Pancreas (tissue), 10 donors: ENCODE results near the gene CUX1. TPM values are rescaled to one million over a fixed set of nuclear protein-coding genes. Genes with fewer than 3 reads are reported as not detected.

Source experiments
- ATAC-seq, 4 donors: fragments of 200-7000 bp; cut with Tn5 transposase; one replicate each; pipeline versions ENCODE4 v1.8.0 to v1.9.1; 2020; ENCODE audit warnings: mild to moderate bottlenecking in 4 of 4, moderate library complexity in 4 of 4
- DNase-seq, 6 donors: peaks; one replicate each; pipeline ENCODE4 v3.0.0-alpha.2; 2020
- FAIRE-seq: peaks from 2 replicates; lab custom pipeline; 2012; peaks lifted over from hg19 to GRCh38; lab: Jason Lieb, UNC
- H3K27ac ChIP-seq, 4 donors: fragments of 200-600 bp; sonication (generic); 1 replicate in 3 of 4; 2 replicates in 1 of 4; pipeline versions ENCODE4 v1.5.0 to v1.8.0; 2020
- H3K27me3 ChIP-seq, 4 donors: fragments of 200-600 bp; one replicate each; pipeline ENCODE4 v1.8.0; 2021
- H3K36me3 ChIP-seq, 3 donors: fragments of 200-600 bp; sonication (generic) in 1 of 3; one replicate each; pipeline versions ENCODE4 v1.5.0 to v1.8.0; 2020 to 2021
- H3K4me1 ChIP-seq, 3 donors: fragments of 200-600 bp; one replicate each; pipeline ENCODE4 v1.8.0; 2021
- H3K4me3 ChIP-seq, 4 donors: fragments of 200-600 bp; sonication (generic) in 2 of 4; one replicate each; pipeline versions ENCODE4 v1.5.0 to v1.8.0; 2020 to 2021
- H3K9me3 ChIP-seq, 4 donors: fragments of 200-600 bp; one replicate each; pipeline ENCODE4 v1.8.0; 2021
- WGBS, 2 donors: extraction: QIAGEN DNeasy Blood & Tissue Kit; methylation state at CpG; one replicate each; pipeline ENCODE4 v1.1.7; 2013; 5-methylcytosine and 5-hydroxymethylcytosine counted together
- intact Hi-C, 3 donors: fragments of 100-400 bp; cut with DNase I; formaldehyde crosslinking; loops; one replicate each; pipeline versions ENCODE4 v1.11.1 to v1.14.2; 2022
- polyA plus RNA-seq, 2 donors: library from polyadenylated mRNA; stranded (reverse); fragments of 200-250 nt; gene quantifications; one replicate each; pipeline ENCODE4 v1.2.3, GENCODE V29; 2013
- total RNA-seq, 6 donors: library from RNA; stranded (reverse); fragmentation: NEBNext Ultra II Directional in 4 of 6; extraction: Animal tissue kit (Norgen Biotek cat#: 25700) in 4 of 6; gene quantifications; one replicate each; pipeline versions ENCODE4 v1.2.1 to v1.2.4, GENCODE V29; 2021 to 2023
- TF ChIP-seq, protein P1 (sequence below), 4 donors: fragments of 200-600 bp; sonication (generic) in 3 of 4; IDR thresholded peaks; one replicate each; pipeline versions ENCODE4 v1.5.0 to v1.8.0; 2021; ENCODE audit warnings: antibody characterized with exemption in 4 of 4
- donor health status: healthy with polysubstance abuse.
- donor health status: DM: no; HTN: no; CAD: no; lungs with moderate emphysema.
- donor health status: DM: no; HTN: no; CAD: no.
- donor health status: control.
- donor health status: control.
- donor health status: Bipolar disorder and iron deficiency.
- donor health status: DM: yes; HTN: yes; CAD: no.
- donor health status: DM: no; HTN: no; CAD: no.
- donor health status: DM: no; HTN: no; CAD: no.
- donor health status: DM: yes; HTN: yes; CAD: no.

CUX1 gene
- total and polyA plus RNA-seq, 8 donors: 18.9 to 61.2 (median 45.1) TPM

DNA sequence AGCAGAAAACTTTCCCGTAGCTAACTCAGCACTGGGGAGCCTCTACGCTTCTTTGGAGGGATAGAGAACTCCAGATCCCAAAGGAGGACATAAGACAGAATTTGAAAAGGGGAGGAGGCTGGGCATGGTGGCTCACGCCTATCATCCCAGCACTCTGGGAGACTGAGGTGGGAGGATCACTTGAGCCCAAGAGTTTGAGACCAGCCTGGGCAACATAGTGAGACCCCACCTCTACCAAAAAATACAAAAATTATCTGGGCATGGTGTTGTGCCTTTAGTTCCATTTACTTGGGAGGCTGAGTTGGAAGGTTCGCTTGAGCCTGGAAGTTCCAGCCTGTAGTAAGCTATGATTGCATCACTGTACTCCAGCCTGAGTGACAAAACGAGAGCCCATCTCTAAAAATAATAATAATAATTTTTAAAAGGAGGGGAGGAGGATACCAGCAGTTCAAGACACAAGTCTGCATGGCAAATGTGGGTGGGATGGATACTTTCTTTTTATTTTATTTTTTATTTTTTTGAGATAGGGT lies 303.3 kb downstream of the CUX1 start:
- WGBS, 2 donors: 92 to 98% methylated on average over 5 of the region's 5 CpGs
- Histone ChIP-seq H3K27me3 (no peaks in the 10 kb centered on the region), H3K27ac (no peak overlapping the region), H3K4me1 (peaks cover 0 to 9% (median 0%) of the 10 kb centered on the region in 3 donors), H3K9me3 (no peaks in the 10 kb centered on the region), H3K4me3 (no peak overlapping the region), H3K36me3 (no peaks in the 10 kb centered on the region)
- intact Hi-C loops: no loop called here
- DNase-seq (no peak), ATAC-seq (no peak), FAIRE-seq (no peak)
- TF ChIP-seq, protein P1, sequence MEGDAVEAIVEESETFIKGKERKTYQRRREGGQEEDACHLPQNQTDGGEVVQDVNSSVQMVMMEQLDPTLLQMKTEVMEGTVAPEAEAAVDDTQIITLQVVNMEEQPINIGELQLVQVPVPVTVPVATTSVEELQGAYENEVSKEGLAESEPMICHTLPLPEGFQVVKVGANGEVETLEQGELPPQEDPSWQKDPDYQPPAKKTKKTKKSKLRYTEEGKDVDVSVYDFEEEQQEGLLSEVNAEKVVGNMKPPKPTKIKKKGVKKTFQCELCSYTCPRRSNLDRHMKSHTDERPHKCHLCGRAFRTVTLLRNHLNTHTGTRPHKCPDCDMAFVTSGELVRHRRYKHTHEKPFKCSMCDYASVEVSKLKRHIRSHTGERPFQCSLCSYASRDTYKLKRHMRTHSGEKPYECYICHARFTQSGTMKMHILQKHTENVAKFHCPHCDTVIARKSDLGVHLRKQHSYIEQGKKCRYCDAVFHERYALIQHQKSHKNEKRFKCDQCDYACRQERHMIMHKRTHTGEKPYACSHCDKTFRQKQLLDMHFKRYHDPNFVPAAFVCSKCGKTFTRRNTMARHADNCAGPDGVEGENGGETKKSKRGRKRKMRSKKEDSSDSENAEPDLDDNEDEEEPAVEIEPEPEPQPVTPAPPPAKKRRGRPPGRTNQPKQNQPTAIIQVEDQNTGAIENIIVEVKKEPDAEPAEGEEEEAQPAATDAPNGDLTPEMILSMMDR (IDR thresholded peaks at IDR 0.05): no peak

DNA sequence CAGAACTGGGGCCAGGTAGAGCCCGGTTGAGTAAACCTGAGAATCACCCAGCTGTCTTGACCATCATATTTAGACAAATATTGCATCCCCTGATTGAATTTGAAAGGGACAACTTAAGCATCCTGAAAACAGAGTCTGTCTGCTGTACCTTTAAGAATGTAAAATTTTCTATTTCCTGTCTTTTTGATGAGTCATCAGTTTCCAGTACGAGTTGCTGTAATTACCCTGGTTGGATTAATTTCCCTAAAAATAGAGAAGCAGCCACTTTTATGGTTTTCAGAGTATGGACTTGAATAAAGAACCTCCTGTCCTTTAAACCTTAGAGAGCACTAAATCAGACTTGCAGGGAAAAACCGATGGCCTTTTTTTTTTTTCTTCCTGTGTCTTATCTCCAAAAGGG lies 304.6 kb downstream of the CUX1 start:
- Histone ChIP-seq H3K4me3 (no peak overlapping the region), H3K9me3 (no peaks in the 10 kb centered on the region), H3K27ac (peak overlapping the region in 1 of 4 donors; percentile 30), H3K4me1 (peaks cover 0 to 9% (median 0%) of the 10 kb centered on the region in 3 donors), H3K36me3 (no peaks in the 10 kb centered on the region), H3K27me3 (no peaks in the 10 kb centered on the region)
- WGBS, 2 donors: 47 to 51% methylated on average over 3 of the region's 3 CpGs
- intact Hi-C loops: no loop called here
- FAIRE-seq (no peak), DNase-seq (no peak), ATAC-seq (peak in 2 of 4 donors; percentile 28 to 33)
- TF ChIP-seq, protein P1 (IDR thresholded peaks at IDR 0.05): no peak

DNA sequence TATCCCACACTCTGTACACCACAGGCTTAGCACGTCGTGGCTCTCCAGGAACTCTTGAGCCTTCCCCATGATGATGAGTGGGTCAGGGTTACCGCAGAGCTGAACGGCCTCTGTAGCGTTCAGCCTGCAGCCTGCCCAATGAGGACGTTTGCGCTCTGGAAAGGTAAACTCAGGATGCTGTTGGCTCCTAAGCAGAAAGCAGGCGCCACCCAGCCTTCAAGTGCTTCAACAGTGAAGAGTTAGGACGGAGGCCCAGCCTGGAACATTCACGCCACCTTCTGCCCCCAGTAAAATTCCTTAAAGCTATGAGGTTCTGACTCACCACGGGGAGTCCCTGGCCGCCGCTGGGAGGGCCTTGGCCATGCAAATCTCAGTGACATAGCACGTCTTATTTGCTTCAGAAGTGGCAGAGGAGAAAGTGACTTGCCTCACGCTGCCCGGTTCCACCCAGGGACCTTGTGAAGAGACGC lies 307.7 kb downstream of the CUX1 start:
- ATAC-seq (peak in 2 of 4 donors; percentile 19 to 56), FAIRE-seq (no peak), DNase-seq (no peak)
- H3K27me3 ChIP-seq: no peaks in the 10 kb centered on the region
- TF ChIP-seq, protein P1 (IDR thresholded peaks at IDR 0.05): no peak
- no peak overlapping the region for H3K4me3 ChIP-seq
- H3K4me1 ChIP-seq: peaks cover 0 to 9% (median 0%) of the 10 kb centered on the region in 3 donors
- intact Hi-C loops: no loop called here
- H3K36me3 ChIP-seq: no peaks in the 10 kb centered on the region
- 86 to 87% methylated on average over 17 of the region's 17 CpGs for WGBS, 2 donors
- no peak overlapping the region for H3K27ac ChIP-seq
- no peaks in the 10 kb centered on the region for H3K9me3 ChIP-seq

DNA sequence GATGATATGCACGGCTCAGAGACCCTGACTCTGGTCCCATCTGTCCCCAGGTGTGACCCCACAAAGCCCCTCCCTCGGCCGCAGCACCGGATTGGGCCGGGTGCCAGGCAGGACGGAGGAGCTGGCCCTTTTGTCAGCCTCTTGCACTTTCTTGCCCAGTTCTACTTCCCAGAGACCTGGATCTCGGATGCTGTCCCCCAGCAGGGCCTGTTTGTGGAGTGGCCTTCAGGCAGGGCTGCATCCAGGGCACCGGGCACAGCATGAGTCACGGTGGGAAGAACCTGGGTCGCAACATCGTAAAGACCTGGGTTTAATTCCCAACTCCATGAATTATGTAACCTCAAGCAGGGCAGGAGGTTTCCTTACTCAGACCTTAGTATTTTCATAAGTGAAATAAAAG lies 310.9 kb downstream of the CUX1 start:
- no peak for DNase-seq
- no peak for FAIRE-seq
- Histone ChIP-seq H3K9me3 (no peaks in the 10 kb centered on the region), H3K36me3 (no peaks in the 10 kb centered on the region), H3K27me3 (no peaks in the 10 kb centered on the region), H3K27ac (no peak overlapping the region), H3K4me1 (no peaks in the 10 kb centered on the region), H3K4me3 (no peak overlapping the region)
- WGBS, 2 donors: 93% methylated on average over 11 of the region's 11 CpGs
- TF ChIP-seq, protein P1 (IDR thresholded peaks at IDR 0.05): no peak
- ATAC-seq: no peak
- intact Hi-C loops: no loop called here

DNA sequence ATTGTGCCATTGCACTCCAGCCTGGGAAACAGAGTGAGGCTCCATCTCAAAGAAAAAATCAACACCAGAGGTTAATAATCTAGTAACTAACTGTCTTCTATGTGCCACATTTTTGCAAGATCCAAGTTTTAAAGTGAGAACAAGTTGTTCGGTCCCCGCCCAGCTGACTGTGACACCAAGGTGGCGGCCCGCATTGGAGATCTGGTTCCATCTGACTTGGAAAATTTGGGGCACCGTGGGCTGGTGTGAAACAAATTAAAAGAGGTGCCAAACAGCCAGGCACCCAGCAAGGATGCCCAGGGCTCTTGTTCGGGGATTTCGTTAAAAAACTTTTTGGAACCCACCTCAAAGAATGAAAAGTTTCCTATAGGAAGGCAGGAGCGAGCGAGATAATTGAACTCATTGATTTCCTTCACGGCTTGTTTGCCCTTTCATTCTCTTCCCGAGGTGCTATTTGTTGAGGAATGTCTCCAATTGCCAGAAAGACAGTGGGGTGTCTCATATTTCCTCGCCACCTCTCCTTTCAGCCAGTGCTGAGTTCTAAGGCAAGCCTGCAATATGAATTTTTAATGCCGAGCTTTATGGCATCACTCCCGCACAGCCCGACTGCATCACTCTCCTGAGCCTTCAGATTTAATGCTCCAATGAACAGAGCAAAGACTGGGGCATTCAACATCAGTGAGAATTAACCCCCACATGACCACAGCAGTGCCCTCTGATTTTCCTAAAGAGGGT lies 312.4 kb downstream of the CUX1 start:
- TF ChIP-seq, protein P1 (IDR thresholded peaks at IDR 0.05): no peak
- Histone ChIP-seq H3K27me3 (no peaks in the 10 kb centered on the region), H3K36me3 (no peaks in the 10 kb centered on the region), H3K27ac (no peak overlapping the region), H3K4me3 (no peak overlapping the region), H3K4me1 (no peaks in the 10 kb centered on the region), H3K9me3 (no peaks in the 10 kb centered on the region)
- ATAC-seq (no peak), FAIRE-seq (no peak), DNase-seq (no peak)
- WGBS, 2 donors: 86 to 89% methylated on average over 15 of the region's 15 CpGs
- intact Hi-C loops: no loop called here
